Esophagus muscularis mucosa (tissue), 4 donors: ENCODE measurements around the gene ZNF689. TPM values are rescaled to one million over a fixed set of nuclear protein-coding genes. Genes with fewer than 3 reads are reported as not detected.

Experiments used
- DNase-seq: peaks from one replicate; pipeline ENCODE4 v3.0.0-alpha.2; 2017; ENCODE audit errors: extremely low spot score
- H3K27ac ChIP-seq, 4 donors: fragments of 200-600 bp; sonication (generic); replicated peaks in 1 of 4; 1 replicate in 3 of 4; 2 replicates in 1 of 4; pipeline ENCODE4 v1.5.1; 2016 to 2019; ENCODE audit warnings: mild to moderate bottlenecking in 1 of 4
- H3K27me3 ChIP-seq, 4 donors: fragments of 200-600 bp; sonication (generic); one replicate each; pipeline versions ENCODE4 v1.5.1 to v1.6.0; 2016 to 2019
- H3K36me3 ChIP-seq, 4 donors: fragments of 200-600 bp; sonication (generic); one replicate each; pipeline ENCODE4 v1.5.1; 2016 to 2019
- H3K4me1 ChIP-seq, 4 donors: fragments of 200-600 bp; sonication (generic); one replicate each; pipeline ENCODE4 v1.5.1; 2016 to 2019
- H3K4me3 ChIP-seq, 4 donors: fragments of 200-600 bp; sonication (generic); 1 replicate in 2 of 4; 2 replicates in 2 of 4; pipeline ENCODE4 v1.5.1; 2016 to 2019; ENCODE audit warnings: mild to moderate bottlenecking in 4 of 4, moderate library complexity in 1 of 4
- H3K9me3 ChIP-seq, 4 donors: fragments of 200-600 bp; sonication (generic); 1 replicate in 3 of 4; 2 replicates in 1 of 4; pipeline ENCODE4 v1.5.1; 2016 to 2019
- EP300 ChIP-seq: sonication (generic); formaldehyde crosslinking; IDR thresholded peaks from one replicate; pipeline ENCODE4 v1.6.1; 2017; ENCODE audit warnings: antibody characterized with exemption
- POLR2A ChIP-seq: fragments of 450-650 bp; IDR thresholded peaks from one replicate; pipeline ENCODE4 v1.6.1; 2017; ENCODE audit warnings: antibody characterized with exemption, moderate library complexity, mild to moderate bottlenecking, low read depth
- POLR2AphosphoS5 ChIP-seq, 2 donors: sonication (generic); formaldehyde crosslinking; IDR thresholded peaks; one replicate each; pipeline ENCODE4 v1.6.1; 2017; ENCODE audit warnings: antibody characterized with exemption in 2 of 2
- WGBS: methylation state at CpG from one replicate; pipeline ENCODE4 v1.1.5; 2018; 5-methylcytosine and 5-hydroxymethylcytosine counted together
- intact Hi-C: fragments of 100-400 bp; cut with DNase I; formaldehyde crosslinking; loops from one replicate; pipeline ENCODE4 v1.15.1; 2023
- total RNA-seq, 4 donors: library from RNA; depleted of rRNA; stranded (reverse); fragments of >200 nt; gene quantifications; one replicate each; pipeline versions ENCODE4 v1.1.0 to v1.2.1, GENCODE V29; 2016
- TF ChIP-seq, protein P1 (sequence below), 3 experiments: fragments of 200-600 bp in 2 of 3; fragments of 450-650 bp in 1 of 3; sonication (generic) in 2 of 3; IDR thresholded peaks; one replicate each; pipeline ENCODE4 v1.5.1; 2017 to 2019; ENCODE audit warnings: antibody characterized with exemption in 3 of 3, mild to moderate bottlenecking in 2 of 3, moderate library complexity in 1 of 3

The ZNF689 gene
- total RNA-seq: 10 to 100 TPM in 3 of 4 donors, 1 to 10 TPM in 1; 9.1 to 14.5 (median 13.9) TPM

DNA sequence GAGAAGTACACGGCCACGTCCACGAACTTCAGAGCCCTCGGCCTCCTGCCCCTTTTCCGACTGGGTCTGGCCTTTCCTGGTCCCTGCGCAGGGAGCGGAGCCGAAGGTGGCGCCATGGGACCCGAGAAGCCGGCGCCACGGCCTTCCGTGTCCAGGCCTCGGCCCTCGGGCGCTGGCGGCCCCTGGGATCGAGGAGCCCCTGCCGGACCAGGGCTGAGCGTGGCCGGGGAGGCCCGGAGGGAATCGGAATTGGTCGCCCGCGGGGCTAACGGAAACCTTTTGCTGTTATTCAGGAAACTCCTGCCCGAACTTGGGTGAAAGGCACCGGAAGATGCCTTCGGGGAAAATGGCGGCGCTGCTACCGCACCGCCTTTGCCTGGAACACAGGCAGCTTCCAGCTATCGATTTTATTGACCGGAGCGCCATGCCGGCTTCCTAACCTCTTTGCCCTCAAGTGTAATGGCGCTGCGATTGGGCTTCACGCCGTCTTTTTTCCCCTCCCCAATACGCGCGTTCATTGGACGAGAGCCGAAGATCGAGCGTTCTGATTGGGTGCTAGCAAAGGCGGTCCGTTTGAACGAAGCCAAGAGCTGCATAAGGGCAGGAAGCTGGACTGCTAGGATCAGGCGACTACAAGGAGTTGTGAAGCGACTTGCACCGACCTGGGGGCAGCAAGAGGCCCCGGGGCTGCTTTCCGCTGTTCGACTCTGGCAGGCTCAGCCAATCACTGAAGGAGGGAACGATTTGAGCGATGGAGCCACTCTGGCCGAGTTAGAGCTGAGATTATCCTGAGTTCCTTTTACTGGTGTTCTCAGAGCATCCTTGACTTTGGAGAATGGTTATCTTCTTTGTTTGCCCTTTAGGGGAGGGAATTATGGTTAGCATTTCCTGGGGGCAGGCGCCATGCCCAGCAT, at the start of gene ZNF689:
TSS of gene ZNF689 (minus strand) at position 464 of the 914 bp plus-strand sequence. CDS start at position 116, 348 bp downstream.
- intact Hi-C loops: loop anchor here (10.0 kb wide), 1 partner anchor 165 kb away; the partner anchor contains the start of gene SEPHS2
- TF ChIP-seq, protein P1, sequence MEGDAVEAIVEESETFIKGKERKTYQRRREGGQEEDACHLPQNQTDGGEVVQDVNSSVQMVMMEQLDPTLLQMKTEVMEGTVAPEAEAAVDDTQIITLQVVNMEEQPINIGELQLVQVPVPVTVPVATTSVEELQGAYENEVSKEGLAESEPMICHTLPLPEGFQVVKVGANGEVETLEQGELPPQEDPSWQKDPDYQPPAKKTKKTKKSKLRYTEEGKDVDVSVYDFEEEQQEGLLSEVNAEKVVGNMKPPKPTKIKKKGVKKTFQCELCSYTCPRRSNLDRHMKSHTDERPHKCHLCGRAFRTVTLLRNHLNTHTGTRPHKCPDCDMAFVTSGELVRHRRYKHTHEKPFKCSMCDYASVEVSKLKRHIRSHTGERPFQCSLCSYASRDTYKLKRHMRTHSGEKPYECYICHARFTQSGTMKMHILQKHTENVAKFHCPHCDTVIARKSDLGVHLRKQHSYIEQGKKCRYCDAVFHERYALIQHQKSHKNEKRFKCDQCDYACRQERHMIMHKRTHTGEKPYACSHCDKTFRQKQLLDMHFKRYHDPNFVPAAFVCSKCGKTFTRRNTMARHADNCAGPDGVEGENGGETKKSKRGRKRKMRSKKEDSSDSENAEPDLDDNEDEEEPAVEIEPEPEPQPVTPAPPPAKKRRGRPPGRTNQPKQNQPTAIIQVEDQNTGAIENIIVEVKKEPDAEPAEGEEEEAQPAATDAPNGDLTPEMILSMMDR (IDR thresholded peaks at IDR 0.05): peak in 1 of 3 experiments; percentile 7
- TF ChIP-seq EP300: no peak
- TF ChIP-seq POLR2A: no peak
- peak; percentile 74 to 75 for TF ChIP-seq POLR2AphosphoS5 (IDR thresholded peaks at IDR 0.05)
- WGBS: under 1% methylated on average over 40 of the region's 63 CpGs
- peaks cover 3 to 34% (median 30%) of the 10 kb centered on the region in 4 donors for H3K36me3 ChIP-seq
- H3K27ac ChIP-seq: peak within 1 kb of the TSS; percentile 87 to 99 (median 94)
- peak; percentile 100 for DNase-seq
- peak within 1 kb of the TSS; percentile 71 to 91 (median 83) for H3K4me3 ChIP-seq
- H3K9me3 ChIP-seq: no peaks in the 10 kb centered on the region
- peaks cover 0 to 4% (median 0%) of the 10 kb centered on the region in 4 donors for H3K27me3 ChIP-seq
- peaks cover 13 to 33% (median 26%) of the 10 kb centered on the region in 4 donors for H3K4me1 ChIP-seq

DNA sequence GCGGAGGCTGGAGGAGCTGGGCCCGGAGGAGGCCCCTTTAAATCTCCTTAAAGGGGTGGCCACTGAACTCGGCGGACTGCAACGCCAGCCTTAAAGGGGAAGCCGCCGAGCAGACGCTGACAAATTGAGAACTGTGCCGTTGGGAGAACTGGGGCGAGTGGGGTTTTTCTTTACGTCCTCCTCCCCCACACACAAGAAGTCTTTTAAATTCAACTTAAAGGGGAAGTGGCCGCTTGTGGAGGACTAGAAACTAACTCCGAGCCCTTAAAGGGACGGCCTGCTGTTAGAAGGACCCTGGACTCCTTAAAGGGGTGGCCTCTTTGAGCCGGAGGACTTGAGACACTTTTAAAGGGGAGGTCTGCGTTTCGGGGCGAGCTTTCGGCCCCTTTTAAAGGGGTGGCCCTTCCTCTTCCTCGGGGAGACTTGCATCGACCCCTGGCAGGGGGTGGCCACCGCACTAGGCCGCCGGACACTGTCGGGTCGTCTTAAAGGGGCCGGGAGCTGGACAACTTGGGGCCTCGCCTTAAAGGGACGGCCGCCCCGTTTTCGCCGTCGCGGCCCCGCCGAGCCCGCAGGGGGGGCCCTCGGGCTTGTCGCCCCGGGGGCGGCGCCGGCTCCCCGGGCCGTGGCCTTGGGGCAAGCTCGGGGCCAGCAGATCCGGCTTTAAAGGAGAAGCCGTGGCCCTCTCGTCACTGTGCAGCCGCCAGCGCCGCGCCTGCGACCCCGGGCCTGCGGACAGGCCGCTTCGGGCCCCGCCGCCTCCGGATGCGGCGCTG, 48.7 kb upstream of the ZNF689 start:
- peak; percentile 96 for DNase-seq
- intact Hi-C loops: no loop called here
- peak overlapping the region; percentile 71 to 95 (median 90) for H3K4me3 ChIP-seq
- 6% methylated on average over 6 of the region's 64 CpGs for WGBS
- TF ChIP-seq POLR2A (no peak), EP300 (no peak), POLR2AphosphoS5 (IDR thresholded peaks at IDR 0.05) (peak in 1 of 2 donors; percentile 30)
- TF ChIP-seq, protein P1 (IDR thresholded peaks at IDR 0.05): peak in 2 of 3 experiments; percentile 13 to 14
- no peaks in the 10 kb centered on the region for H3K27me3 ChIP-seq
- H3K9me3 ChIP-seq: no peaks in the 10 kb centered on the region
- peaks cover 29 to 66% (median 62%) of the 10 kb centered on the region in 4 donors for H3K4me1 ChIP-seq
- peaks cover 41 to 65% (median 62%) of the 10 kb centered on the region in 4 donors for H3K36me3 ChIP-seq
- peak overlapping the region; percentile 92 to 99 (median 98) for H3K27ac ChIP-seq

DNA sequence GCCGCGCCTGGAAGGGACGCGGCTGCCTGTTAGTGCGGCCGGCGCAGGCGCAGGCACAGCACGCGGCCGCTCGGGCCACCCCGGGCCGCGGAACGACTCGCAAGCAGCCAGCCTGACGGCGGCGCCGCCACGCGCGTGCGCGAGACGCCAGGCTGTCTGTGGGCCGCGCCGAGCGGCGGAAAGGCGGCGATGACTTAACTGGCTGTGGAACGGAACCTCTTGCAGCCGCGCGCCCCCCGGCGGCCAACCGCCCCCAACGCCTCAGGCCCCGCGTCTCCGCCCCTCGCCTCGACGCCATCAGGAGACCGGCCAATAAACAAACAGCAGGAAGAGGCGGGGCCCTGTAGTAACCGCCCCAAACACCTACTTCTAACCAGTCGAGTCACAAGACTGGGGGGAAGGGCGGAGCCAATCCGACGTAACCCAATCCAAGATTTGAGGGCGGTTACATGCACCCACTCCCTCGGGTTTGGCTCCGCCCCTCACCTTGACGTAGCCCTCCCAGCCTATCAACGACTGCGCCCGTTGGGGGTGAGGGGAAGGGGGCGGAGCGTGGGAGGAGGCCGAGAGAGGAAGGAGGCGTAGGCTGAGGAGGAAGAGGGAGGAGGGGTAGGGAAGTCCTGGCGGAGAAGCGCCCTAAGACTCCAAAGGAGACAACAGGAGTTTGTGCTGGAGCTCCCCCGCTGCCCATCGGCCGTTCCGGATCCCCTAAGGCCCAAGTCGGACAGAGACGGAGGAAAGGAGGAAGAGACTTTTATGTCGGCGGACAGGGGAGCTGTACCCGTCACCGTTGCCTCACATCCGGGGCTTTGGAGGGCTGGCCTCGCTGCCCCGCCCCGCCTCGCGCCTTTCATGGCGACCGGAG, 47.9 kb upstream of the ZNF689 start, which contains the start of gene FBRS:
TSS of gene FBRS (plus strand) at position 566 of the 865 bp plus-strand sequence. CDS start 1,088 bp downstream, outside the sequence.
- intact Hi-C loops: no loop called here
- H3K27me3 ChIP-seq: no peaks in the 10 kb centered on the region
- WGBS: under 1% methylated on average over 32 of the region's 86 CpGs
- peak; percentile 87 for TF ChIP-seq POLR2A
- TF ChIP-seq, protein P1 (IDR thresholded peaks at IDR 0.05): peak; percentile 86 to 92 (median 86)
- no peak for TF ChIP-seq EP300
- peak in 1 of 2 donors; percentile 87 for TF ChIP-seq POLR2AphosphoS5 (IDR thresholded peaks at IDR 0.05)
- peak within 1 kb of the TSS; percentile 71 to 95 (median 90) for H3K4me3 ChIP-seq
- peaks cover 41 to 65% (median 62%) of the 10 kb centered on the region in 4 donors for H3K36me3 ChIP-seq
- no peaks in the 10 kb centered on the region for H3K9me3 ChIP-seq
- H3K27ac ChIP-seq: peak within 1 kb of the TSS; percentile 92 to 99 (median 98)
- peaks cover 29 to 66% (median 61%) of the 10 kb centered on the region in 4 donors for H3K4me1 ChIP-seq
- peak; percentile 100 for DNase-seq
